ENCODE measurements around the gene VEGFD.

Gene VEGFD

GRCh38 chrX:15416133-15416993 is 32.1 kb upstream of the VEGFD start:
- ChIA-PET CTCF (no interaction called here), POLR2A (no interaction called here)
- no peak for DNase-seq (ENCODE audit: extremely low spot score)

DNA sequence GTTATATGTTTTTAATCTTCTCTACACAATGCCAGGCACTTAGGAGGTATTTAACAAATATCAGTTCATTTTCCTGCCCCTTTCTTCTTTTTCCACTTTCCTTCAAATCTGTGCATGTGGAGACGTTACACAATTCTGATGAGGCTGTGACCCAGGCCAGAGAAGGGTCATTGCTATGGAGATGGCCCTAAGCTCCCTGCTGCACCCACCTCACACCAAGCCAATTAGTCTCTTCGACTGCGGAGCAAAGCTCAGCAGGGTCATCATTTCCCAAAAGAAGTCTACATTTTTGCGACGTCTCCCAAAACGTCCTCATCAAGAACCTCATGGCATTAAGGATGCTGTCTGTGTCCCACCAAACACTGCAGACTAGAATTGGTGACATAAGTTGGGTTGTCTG is 28.9 kb upstream of the VEGFD start:
- no peak for DNase-seq (ENCODE audit: extremely low spot score)
- ChIA-PET POLR2A (no interaction called here), CTCF (no interaction called here)
- no peak for TF ChIP-seq HDGF (IDR thresholded peaks at IDR 0.05; ENCODE audit: borderline replicate concordance)

More at GRCh38 chrX:15416133-15416993, 32.1 kb upstream of the VEGFD start:
- no peak for TF ChIP-seq L3MBTL2 (conservative IDR thresholded peaks at IDR 0.05)
- no peak for TF ChIP-seq CTBP1 (IDR thresholded peaks at IDR 0.05; ENCODE audit: borderline replicate concordance)
- no peak for TF ChIP-seq LEF1 (IDR thresholded peaks at IDR 0.05; ENCODE audit: borderline replicate concordance)
- no peak for TF ChIP-seq ELF4 (IDR thresholded peaks at IDR 0.05)
- TF ChIP-seq FOXM1 (IDR thresholded peaks at IDR 0.05; ENCODE audit: borderline replicate concordance) = no peak

- POLR2A ChIA-PET = no interaction called here
- no peak for DNase-seq (ENCODE audit: extremely low spot score)
- TF ChIP-seq CTBP1 (IDR thresholded peaks at IDR 0.05; ENCODE audit: borderline replicate concordance) = no peak
- no peak for TF ChIP-seq HDGF (IDR thresholded peaks at IDR 0.05; ENCODE audit: borderline replicate concordance)
- TF ChIP-seq, protein P1, sequence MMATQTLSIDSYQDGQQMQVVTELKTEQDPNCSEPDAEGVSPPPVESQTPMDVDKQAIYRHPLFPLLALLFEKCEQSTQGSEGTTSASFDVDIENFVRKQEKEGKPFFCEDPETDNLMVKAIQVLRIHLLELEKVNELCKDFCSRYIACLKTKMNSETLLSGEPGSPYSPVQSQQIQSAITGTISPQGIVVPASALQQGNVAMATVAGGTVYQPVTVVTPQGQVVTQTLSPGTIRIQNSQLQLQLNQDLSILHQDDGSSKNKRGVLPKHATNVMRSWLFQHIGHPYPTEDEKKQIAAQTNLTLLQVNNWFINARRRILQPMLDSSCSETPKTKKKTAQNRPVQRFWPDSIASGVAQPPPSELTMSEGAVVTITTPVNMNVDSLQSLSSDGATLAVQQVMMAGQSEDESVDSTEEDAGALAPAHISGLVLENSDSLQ (IDR thresholded peaks at IDR 0.05) = no peak
- TF ChIP-seq FOXA1 (IDR thresholded peaks at IDR 0.05) = no peak
- TF ChIP-seq ARNT (IDR thresholded peaks at IDR 0.05) = no peak
- TF ChIP-seq SUZ12 (IDR thresholded peaks at IDR 0.05) = no peak
- no peak for TF ChIP-seq LEF1 (IDR thresholded peaks at IDR 0.05; ENCODE audit: borderline replicate concordance)
- no peak for TF ChIP-seq BHLHE40 (IDR thresholded peaks at IDR 0.05; ENCODE audit: borderline replicate concordance)
- CTCF ChIA-PET = no interaction called here
These were observed 26.7 kb upstream of the VEGFD start for GRCh38 chrX:15410947-15411346.

DNA sequence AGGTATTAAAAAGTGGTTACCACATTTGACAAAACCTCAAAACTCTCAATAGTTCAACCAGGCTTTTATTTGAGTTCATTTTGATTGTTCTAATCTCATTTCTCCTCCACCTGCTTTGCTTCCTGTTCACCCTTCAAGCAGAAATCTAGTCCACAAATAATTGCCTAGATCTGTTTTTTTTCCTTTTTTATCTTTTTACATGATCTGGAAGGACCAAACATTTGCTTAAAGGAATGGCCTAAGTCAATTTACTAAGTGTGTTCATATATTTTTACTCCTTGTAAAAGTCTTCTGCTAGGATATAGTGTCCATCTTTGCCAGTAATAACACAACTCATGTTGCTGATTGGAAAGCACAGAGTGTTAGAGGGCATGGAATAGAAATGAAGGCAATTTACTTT is 26.2 kb upstream of the VEGFD start:
- POLR2A ChIA-PET = no interaction called here
- TF ChIP-seq, protein P1 (IDR thresholded peaks at IDR 0.05) = no peak
- TF ChIP-seq NFRKB (IDR thresholded peaks at IDR 0.05) (no peak), LEF1 (IDR thresholded peaks at IDR 0.05; ENCODE audit: borderline replicate concordance) (no peak), ZNF384 (IDR thresholded peaks at IDR 0.05) (no peak), HDGF (IDR thresholded peaks at IDR 0.05; ENCODE audit: borderline replicate concordance) (no peak), L3MBTL2 (conservative IDR thresholded peaks at IDR 0.05) (no peak), ELF4 (IDR thresholded peaks at IDR 0.05) (no peak), FOXM1 (IDR thresholded peaks at IDR 0.05; ENCODE audit: borderline replicate concordance) (no peak), TARDBP (IDR thresholded peaks at IDR 0.05) (no peak), ARNT (IDR thresholded peaks at IDR 0.05) (no peak), BHLHE40 (IDR thresholded peaks at IDR 0.05; ENCODE audit: borderline replicate concordance) (no peak), SP1 (IDR thresholded peaks at IDR 0.05) (no peak), CTBP1 (IDR thresholded peaks at IDR 0.05; ENCODE audit: borderline replicate concordance) (no peak), FOXA1 (IDR thresholded peaks at IDR 0.05) (no peak), SUZ12 (IDR thresholded peaks at IDR 0.05) (no peak), FOXK2 (IDR thresholded peaks at IDR 0.05) (no peak)
- CTCF ChIA-PET = no interaction called here
- DNase-seq (ENCODE audit: extremely low spot score) = no peak

- DNase-seq (ENCODE audit: extremely low spot score) = no peak
- no peak for TF ChIP-seq FOXA1 (IDR thresholded peaks at IDR 0.05)
- no peak for TF ChIP-seq TARDBP (IDR thresholded peaks at IDR 0.05)
- no peak for TF ChIP-seq NFRKB (IDR thresholded peaks at IDR 0.05)
- TF ChIP-seq LEF1 (IDR thresholded peaks at IDR 0.05; ENCODE audit: borderline replicate concordance) = no peak
- TF ChIP-seq BHLHE40 (IDR thresholded peaks at IDR 0.05; ENCODE audit: borderline replicate concordance) = no peak
- TF ChIP-seq L3MBTL2 (conservative IDR thresholded peaks at IDR 0.05) = no peak
- TF ChIP-seq ELF4 (IDR thresholded peaks at IDR 0.05) = no peak
- no peak for TF ChIP-seq ZNF384 (IDR thresholded peaks at IDR 0.05)
- no peak for TF ChIP-seq SUZ12 (IDR thresholded peaks at IDR 0.05)
- CTCF ChIA-PET = no interaction called here
- POLR2A ChIA-PET = no interaction called here
These were observed 21.6 kb upstream of the VEGFD start for GRCh38 chrX:15405846-15406245.

- no peak for DNase-seq (ENCODE audit: extremely low spot score)
- CTCF ChIA-PET = no interaction called here
These were observed 20.3 kb upstream of the VEGFD start for GRCh38 chrX:15404401-15405096.

More at GRCh38 chrX:15404401-15405096, 20.3 kb upstream of the VEGFD start:
- POLR2A ChIA-PET = no interaction called here
- TF ChIP-seq BHLHE40 (IDR thresholded peaks at IDR 0.05; ENCODE audit: borderline replicate concordance) (no peak), SUZ12 (IDR thresholded peaks at IDR 0.05) (no peak), ZNF384 (IDR thresholded peaks at IDR 0.05) (no peak), LEF1 (IDR thresholded peaks at IDR 0.05; ENCODE audit: borderline replicate concordance) (no peak), FOXA1 (IDR thresholded peaks at IDR 0.05) (no peak), CTBP1 (IDR thresholded peaks at IDR 0.05; ENCODE audit: borderline replicate concordance) (no peak), SP1 (IDR thresholded peaks at IDR 0.05) (no peak), FOXK2 (IDR thresholded peaks at IDR 0.05) (no peak), FOXM1 (IDR thresholded peaks at IDR 0.05; ENCODE audit: borderline replicate concordance) (no peak), HDGF (IDR thresholded peaks at IDR 0.05; ENCODE audit: borderline replicate concordance) (no peak), ELF4 (IDR thresholded peaks at IDR 0.05) (no peak), NFRKB (IDR thresholded peaks at IDR 0.05) (no peak), ARNT (IDR thresholded peaks at IDR 0.05) (no peak), TARDBP (IDR thresholded peaks at IDR 0.05) (no peak), L3MBTL2 (conservative IDR thresholded peaks at IDR 0.05) (no peak)
- TF ChIP-seq, protein P1 (IDR thresholded peaks at IDR 0.05) = no peak
